ENCODE results near the gene NUDT8.

The NUDT8 gene

GRCh38 chr11:67584205-67584880, 45.4 kb downstream of the NUDT8 start:
- no peak for TF ChIP-seq CTCF (conservative IDR thresholded peaks at IDR 0.05; ENCODE audit: low read length)
- peak overlapping the region; percentile 80 for H3K4me3 ChIP-seq (ENCODE audit: low read length)
- DNase-seq (ENCODE audit: low read depth), result peak; percentile 66

GRCh38 chr11:67583247-67584204, 46.2 kb downstream of the NUDT8 start, which contains the start of gene GSTP1:
Gene GSTP1, plus strand, starts transcription at chr11:67583812. Its CDS starts 32 bp downstream, at chr11:67583844.
- peak; percentile 88 for DNase-seq (ENCODE audit: low read depth)
- peak within 1 kb of the TSS; percentile 80 for H3K4me3 ChIP-seq (ENCODE audit: low read length)
- TF ChIP-seq CTCF (conservative IDR thresholded peaks at IDR 0.05; ENCODE audit: low read length), result peak; percentile 41

GRCh38 chr11:67582011-67582410, 47.7 kb downstream of the NUDT8 start:
- H3K4me3 ChIP-seq (ENCODE audit: low read length), result no peak overlapping the region
- no peak for TF ChIP-seq CTCF (conservative IDR thresholded peaks at IDR 0.05; ENCODE audit: low read length)
- no peak for DNase-seq (ENCODE audit: low read depth)

GRCh38 chr11:67581469-67581868, 48.3 kb downstream of the NUDT8 start:
- no peak overlapping the region for H3K4me3 ChIP-seq (ENCODE audit: low read length)
- no peak for DNase-seq (ENCODE audit: low read depth)
- no peak for TF ChIP-seq CTCF (conservative IDR thresholded peaks at IDR 0.05; ENCODE audit: low read length)

GRCh38 chr11:67577951-67578350, 51.8 kb downstream of the NUDT8 start:
- TF ChIP-seq CTCF (conservative IDR thresholded peaks at IDR 0.05; ENCODE audit: low read length), result no peak
- no peak overlapping the region for H3K4me3 ChIP-seq (ENCODE audit: low read length)
- DNase-seq (ENCODE audit: low read depth), result no peak
